Right atrium auricular region (tissue), 2 donors: Measurements from ENCODE around the gene LRRC52. TPM values are rescaled to one million over a fixed set of nuclear protein-coding genes. Genes with fewer than 3 reads are reported as not detected.

Source experiments
- DNase-seq: peaks from one replicate; pipeline ENCODE4 v3.0.0-alpha.2; 2019; ENCODE audit warnings: low spot score
- H3K27ac ChIP-seq, 2 donors: fragments of 200-600 bp; sonication (generic); 1 replicate in 1 of 2; 2 replicates in 1 of 2; pipeline ENCODE4 v1.5.1; 2016 to 2019
- H3K27me3 ChIP-seq, 2 donors: fragments of 200-600 bp; sonication (generic); one replicate each; pipeline versions ENCODE4 v1.5.1 to v1.6.0; 2017 to 2019
- H3K36me3 ChIP-seq: fragments of 200-600 bp; sonication (generic); one replicate; pipeline ENCODE4 v1.5.1; 2016
- H3K4me1 ChIP-seq, 2 donors: fragments of 200-600 bp; sonication (generic); one replicate each; pipeline versions ENCODE4 v1.5.1 to v1.6.0; 2017 to 2019
- H3K4me3 ChIP-seq, 2 donors: fragments of 200-600 bp; sonication (generic); 1 replicate in 1 of 2; 2 replicates in 1 of 2; pipeline ENCODE4 v1.5.1; 2017 to 2019; ENCODE audit warnings: mild to moderate bottlenecking in 1 of 2, moderate library complexity in 1 of 2
- H3K9me3 ChIP-seq, 2 donors: fragments of 200-600 bp; sonication (generic); one replicate each; pipeline ENCODE4 v1.5.1; 2019
- total RNA-seq, 2 donors: library from RNA; depleted of rRNA; stranded (reverse); fragments of >200 nt; gene quantifications; one replicate each; pipeline ENCODE4 v1.1.0, GENCODE V29; 2016
- TF ChIP-seq, protein P1 (sequence below), 2 donors: fragments of 200-600 bp; sonication (generic); IDR thresholded peaks; one replicate each; pipeline ENCODE4 v1.5.1; 2019; ENCODE audit warnings: antibody characterized with exemption in 2 of 2

The LRRC52 gene
- total RNA-seq, 2 donors from 2014 or later: not detected

DNA sequence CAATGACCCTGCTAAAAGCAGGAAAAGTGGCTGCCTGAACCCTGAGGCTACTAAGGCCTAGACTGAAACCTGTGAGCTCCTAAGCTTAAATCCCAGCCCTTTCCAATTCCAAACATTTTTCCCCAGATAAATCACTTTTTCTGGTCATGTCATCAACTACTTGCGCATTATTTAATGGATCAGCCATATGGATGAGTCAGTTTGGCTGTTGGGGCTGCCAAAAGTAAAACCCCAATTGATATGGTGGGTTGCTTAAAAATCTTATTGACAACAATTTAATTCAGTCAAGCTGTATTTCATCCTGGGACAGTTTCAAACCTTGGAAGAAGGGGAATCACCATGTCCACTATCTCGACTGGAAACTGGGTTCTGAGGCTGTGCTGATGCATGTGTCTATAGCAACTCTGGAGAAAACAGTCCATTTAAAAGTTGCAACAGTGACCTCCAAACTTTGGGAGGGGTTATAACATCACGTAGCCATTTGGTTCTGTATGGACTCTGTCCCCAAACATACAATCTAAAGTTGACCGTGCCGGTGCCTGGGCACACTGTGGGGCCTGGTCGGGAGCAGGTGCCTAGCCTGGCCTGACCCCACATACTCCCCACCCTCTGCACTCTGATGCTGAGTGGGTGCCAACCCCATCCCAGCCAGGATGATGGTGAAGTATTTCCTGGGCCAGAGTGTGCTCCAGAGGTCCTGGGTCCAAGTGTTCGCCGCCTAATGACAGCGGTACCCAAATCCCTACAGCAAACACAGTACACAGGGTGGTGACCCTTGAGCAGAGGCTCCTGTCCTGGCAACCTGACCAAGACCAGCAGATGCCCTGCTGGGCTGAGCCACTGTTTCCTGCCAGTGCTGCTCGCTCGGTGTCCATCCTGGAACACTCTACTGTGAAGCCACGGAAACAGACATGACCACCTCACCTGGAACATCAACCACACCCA, 46.5 kb upstream of the LRRC52 start:
- H3K9me3 ChIP-seq: no peaks in the 10 kb centered on the region
- H3K36me3 ChIP-seq: no peaks in the 10 kb centered on the region
- TF ChIP-seq, protein P1, sequence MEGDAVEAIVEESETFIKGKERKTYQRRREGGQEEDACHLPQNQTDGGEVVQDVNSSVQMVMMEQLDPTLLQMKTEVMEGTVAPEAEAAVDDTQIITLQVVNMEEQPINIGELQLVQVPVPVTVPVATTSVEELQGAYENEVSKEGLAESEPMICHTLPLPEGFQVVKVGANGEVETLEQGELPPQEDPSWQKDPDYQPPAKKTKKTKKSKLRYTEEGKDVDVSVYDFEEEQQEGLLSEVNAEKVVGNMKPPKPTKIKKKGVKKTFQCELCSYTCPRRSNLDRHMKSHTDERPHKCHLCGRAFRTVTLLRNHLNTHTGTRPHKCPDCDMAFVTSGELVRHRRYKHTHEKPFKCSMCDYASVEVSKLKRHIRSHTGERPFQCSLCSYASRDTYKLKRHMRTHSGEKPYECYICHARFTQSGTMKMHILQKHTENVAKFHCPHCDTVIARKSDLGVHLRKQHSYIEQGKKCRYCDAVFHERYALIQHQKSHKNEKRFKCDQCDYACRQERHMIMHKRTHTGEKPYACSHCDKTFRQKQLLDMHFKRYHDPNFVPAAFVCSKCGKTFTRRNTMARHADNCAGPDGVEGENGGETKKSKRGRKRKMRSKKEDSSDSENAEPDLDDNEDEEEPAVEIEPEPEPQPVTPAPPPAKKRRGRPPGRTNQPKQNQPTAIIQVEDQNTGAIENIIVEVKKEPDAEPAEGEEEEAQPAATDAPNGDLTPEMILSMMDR (IDR thresholded peaks at IDR 0.05): no peak
- no peak for DNase-seq
- no peaks in the 10 kb centered on the region for H3K27me3 ChIP-seq
- peaks cover 0 to 14% of the 10 kb centered on the region in 2 donors for H3K4me1 ChIP-seq
- no peak overlapping the region for H3K4me3 ChIP-seq
- no peak overlapping the region for H3K27ac ChIP-seq

DNA sequence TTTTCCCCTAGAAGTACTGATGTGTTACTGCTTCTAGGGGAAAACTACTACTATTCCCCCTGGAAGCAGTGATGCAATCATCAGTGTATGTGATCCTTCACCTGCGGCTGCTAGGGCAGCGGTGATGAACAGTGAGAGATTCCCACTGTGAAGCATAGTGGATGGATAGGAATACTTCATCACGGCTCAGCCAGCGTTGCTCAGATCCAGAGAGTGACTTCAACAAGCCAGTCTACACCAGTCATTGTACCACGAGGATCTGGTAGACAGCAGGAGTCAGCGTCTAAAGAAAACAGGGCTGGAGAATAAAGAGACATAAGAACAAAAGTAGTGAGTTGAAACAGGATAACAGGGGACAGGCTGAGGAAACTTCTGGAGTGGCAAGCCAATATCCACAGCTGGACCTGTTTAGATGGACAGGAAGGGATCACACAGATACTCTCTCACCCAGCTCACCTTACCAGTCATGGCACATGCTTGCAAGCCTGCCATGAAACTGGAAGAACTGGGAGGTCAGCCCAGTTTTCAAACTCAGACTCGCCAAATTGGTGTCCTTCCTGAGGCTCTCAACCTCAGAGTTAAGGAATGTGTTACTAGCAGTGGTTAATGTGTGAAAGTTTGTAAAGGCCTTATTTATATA, 42.4 kb upstream of the LRRC52 start:
- TF ChIP-seq, protein P1 (IDR thresholded peaks at IDR 0.05): no peak
- Histone ChIP-seq H3K27me3 (no peaks in the 10 kb centered on the region), H3K4me3 (no peak overlapping the region), H3K4me1 (peaks cover 0 to 8% of the 10 kb centered on the region in 2 donors), H3K27ac (no peak overlapping the region), H3K36me3 (no peaks in the 10 kb centered on the region), H3K9me3 (no peaks in the 10 kb centered on the region)
- no peak for DNase-seq

DNA sequence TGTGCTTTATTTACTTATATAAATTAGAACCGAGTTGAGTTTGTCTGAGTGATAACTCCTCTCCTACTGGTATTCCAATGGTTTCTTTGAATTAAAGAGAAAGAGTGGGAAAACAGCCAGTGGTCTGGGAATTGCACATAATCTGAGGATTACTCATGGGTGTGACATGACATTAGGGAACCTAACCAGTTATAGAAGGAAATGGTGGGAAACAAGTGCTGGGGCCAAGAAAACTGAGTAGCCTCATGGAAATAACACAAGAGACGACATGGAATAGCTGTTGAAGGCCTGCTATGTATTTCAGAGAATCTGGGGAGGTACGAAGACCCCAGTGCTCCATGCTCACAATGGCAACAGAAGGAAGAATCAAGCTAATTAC, 41.8 kb upstream of the LRRC52 start:
- Histone ChIP-seq H3K9me3 (no peaks in the 10 kb centered on the region), H3K4me3 (no peak overlapping the region), H3K27ac (no peak overlapping the region), H3K27me3 (no peaks in the 10 kb centered on the region), H3K4me1 (peaks cover 0 to 7% of the 10 kb centered on the region in 2 donors), H3K36me3 (no peaks in the 10 kb centered on the region)
- no peak for DNase-seq
- TF ChIP-seq, protein P1 (IDR thresholded peaks at IDR 0.05): no peak

DNA sequence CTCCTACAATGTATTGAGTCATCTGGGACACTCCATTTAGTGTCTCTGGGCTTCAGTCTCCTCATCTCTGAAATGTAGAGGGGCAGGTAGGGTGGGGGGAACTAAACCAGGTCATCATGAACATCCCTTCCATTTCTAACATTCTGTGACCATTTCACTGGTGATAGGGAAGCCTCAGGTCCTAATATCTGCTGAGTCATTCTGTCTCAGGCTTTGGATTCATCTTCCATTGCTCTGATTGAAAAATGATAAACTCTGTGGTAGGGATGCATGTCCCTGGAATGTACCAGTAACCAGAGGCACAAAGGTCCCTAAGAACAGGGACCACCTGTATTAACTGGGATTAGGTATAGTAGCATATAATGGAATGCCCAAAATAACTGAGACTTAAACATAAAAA, 36.2 kb upstream of the LRRC52 start:
- TF ChIP-seq, protein P1 (IDR thresholded peaks at IDR 0.05): no peak
- H3K36me3 ChIP-seq: no peaks in the 10 kb centered on the region
- no peaks in the 10 kb centered on the region for H3K4me1 ChIP-seq
- no peak overlapping the region for H3K27ac ChIP-seq
- no peaks in the 10 kb centered on the region for H3K27me3 ChIP-seq
- no peak for DNase-seq
- no peak overlapping the region for H3K4me3 ChIP-seq
- H3K9me3 ChIP-seq: no peaks in the 10 kb centered on the region

DNA sequence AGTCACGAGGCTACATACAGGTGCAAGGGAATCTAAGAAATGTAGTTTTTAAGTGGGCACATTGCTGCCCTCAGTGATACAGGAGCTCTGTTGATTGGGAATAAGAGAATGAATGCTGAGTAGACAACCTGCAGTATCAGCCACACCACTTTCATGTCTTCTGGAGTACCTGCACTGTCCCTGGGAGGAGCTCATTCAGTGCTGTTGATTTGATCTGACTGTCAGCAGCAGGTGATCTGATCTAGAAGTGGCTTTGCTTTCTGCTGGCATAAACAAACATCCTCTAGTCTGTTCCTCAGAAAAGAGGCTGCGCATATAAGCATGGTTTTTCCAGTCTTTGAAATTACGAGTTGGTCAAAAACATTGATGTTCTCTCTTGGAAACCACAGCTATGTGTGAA, 35.5 kb upstream of the LRRC52 start:
- no peaks in the 10 kb centered on the region for H3K4me1 ChIP-seq
- no peak overlapping the region for H3K4me3 ChIP-seq
- H3K27me3 ChIP-seq: no peaks in the 10 kb centered on the region
- H3K9me3 ChIP-seq: no peaks in the 10 kb centered on the region
- no peak for DNase-seq
- H3K36me3 ChIP-seq: no peaks in the 10 kb centered on the region
- TF ChIP-seq, protein P1 (IDR thresholded peaks at IDR 0.05): no peak
- no peak overlapping the region for H3K27ac ChIP-seq
